Breast epithelium (tissue), 4 donors: ENCODE data around the gene UBAC2. TPM values are rescaled to one million over a fixed set of nuclear protein-coding genes. Genes with fewer than 3 reads are reported as not detected.

Experiments used
- DNase-seq, 2 donors: peaks; one replicate each; pipeline ENCODE4 v3.0.0-alpha.2; 2019; ENCODE audit warnings: low spot score in 2 of 2
- H3K27ac ChIP-seq, 2 donors: fragments of 200-600 bp; sonication (generic) in 1 of 2; one replicate each; pipeline ENCODE4 v1.5.1; 2016 to 2019; ENCODE audit warnings: mild to moderate bottlenecking in 1 of 2
- H3K27me3 ChIP-seq, 2 donors: fragments of 200-600 bp; sonication (generic) in 1 of 2; one replicate each; pipeline versions ENCODE4 v1.5.1 to v1.6.0; 2017 to 2019; ENCODE audit warnings: control low read depth in 1 of 2, mild to moderate bottlenecking in 1 of 2
- H3K36me3 ChIP-seq: fragments of 200-600 bp; one replicate; pipeline ENCODE4 v1.5.1; 2019
- H3K4me1 ChIP-seq, 2 donors: fragments of 200-600 bp; sonication (generic); one replicate each; pipeline ENCODE4 v1.5.1; 2016 to 2019; ENCODE audit warnings: control low read depth in 1 of 2
- H3K4me3 ChIP-seq, 3 donors: fragments of 200-600 bp; sonication (generic); 1 replicate in 2 of 3; 2 replicates in 1 of 3; pipeline ENCODE4 v1.5.1; 2016 to 2019; ENCODE audit warnings: mild to moderate bottlenecking in 3 of 3, moderate library complexity in 2 of 3
- H3K9me3 ChIP-seq, 2 donors: fragments of 200-600 bp; sonication (generic) in 1 of 2; one replicate each; pipeline ENCODE4 v1.5.1; 2016 to 2019; ENCODE audit warnings: control low read depth in 1 of 2
- POLR2A ChIP-seq: fragments of 450-650 bp; IDR thresholded peaks from one replicate; pipeline ENCODE4 v1.6.1; 2016; ENCODE audit warnings: antibody characterized with exemption, mild to moderate bottlenecking, moderate library complexity
- POLR2AphosphoS5 ChIP-seq, 3 donors: sonication (generic); formaldehyde crosslinking; IDR thresholded peaks; one replicate each; pipeline ENCODE4 v1.6.1; 2017; ENCODE audit warnings: antibody characterized with exemption in 3 of 3
- intact Hi-C: fragments of 100-400 bp; cut with DNase I; formaldehyde crosslinking; loops from one replicate; pipeline ENCODE4 v1.15.1; 2023; ENCODE audit warnings: low total_unique reads
- total RNA-seq, 3 donors: library from RNA; depleted of rRNA; stranded (reverse); fragments of >200 nt; gene quantifications; one replicate each; pipeline ENCODE4 v1.1.0, GENCODE V29; 2016
- TF ChIP-seq, protein P1 (sequence below), 3 donors: fragments of 450-650 bp; IDR thresholded peaks; one replicate each; pipeline ENCODE4 v1.5.1; 2016 to 2017; ENCODE audit warnings: antibody characterized with exemption in 3 of 3, mild to moderate bottlenecking in 3 of 3, moderate library complexity in 3 of 3

Gene UBAC2
- total RNA-seq, 3 donors from 2014 or later, result 64.6 to 72.8 (median 65.1) TPM

DNA sequence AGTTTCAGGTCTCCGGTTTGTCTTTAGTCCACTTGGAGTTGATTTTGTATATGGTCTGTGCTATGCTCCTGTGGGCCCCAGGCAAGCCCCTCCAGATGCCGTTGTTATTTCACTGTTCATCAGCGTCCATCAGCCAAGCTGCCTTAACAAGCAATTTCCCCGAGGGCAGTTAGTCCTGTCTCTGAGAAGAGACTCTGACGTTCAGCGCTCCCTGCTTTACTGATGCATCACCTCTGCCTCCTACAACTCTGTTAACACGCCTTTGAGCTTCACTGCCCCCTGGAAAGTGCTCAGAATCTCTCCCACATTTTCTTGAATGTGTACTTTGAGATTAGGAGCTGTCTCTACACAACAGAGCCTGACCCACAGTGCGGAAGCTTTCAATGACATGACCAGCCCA is 41.8 kb upstream of the UBAC2 start:
- DNase-seq, result no peak
- Histone ChIP-seq H3K36me3 (no peaks in the 10 kb centered on the region), H3K4me3 (no peak overlapping the region), H3K4me1 (no peaks in the 10 kb centered on the region), H3K27ac (no peak overlapping the region), H3K27me3 (no peaks in the 10 kb centered on the region), H3K9me3 (no peaks in the 10 kb centered on the region)
- intact Hi-C loops, result no loop called here
- no peak for TF ChIP-seq POLR2AphosphoS5 (IDR thresholded peaks at IDR 0.05)
- TF ChIP-seq, protein P1, sequence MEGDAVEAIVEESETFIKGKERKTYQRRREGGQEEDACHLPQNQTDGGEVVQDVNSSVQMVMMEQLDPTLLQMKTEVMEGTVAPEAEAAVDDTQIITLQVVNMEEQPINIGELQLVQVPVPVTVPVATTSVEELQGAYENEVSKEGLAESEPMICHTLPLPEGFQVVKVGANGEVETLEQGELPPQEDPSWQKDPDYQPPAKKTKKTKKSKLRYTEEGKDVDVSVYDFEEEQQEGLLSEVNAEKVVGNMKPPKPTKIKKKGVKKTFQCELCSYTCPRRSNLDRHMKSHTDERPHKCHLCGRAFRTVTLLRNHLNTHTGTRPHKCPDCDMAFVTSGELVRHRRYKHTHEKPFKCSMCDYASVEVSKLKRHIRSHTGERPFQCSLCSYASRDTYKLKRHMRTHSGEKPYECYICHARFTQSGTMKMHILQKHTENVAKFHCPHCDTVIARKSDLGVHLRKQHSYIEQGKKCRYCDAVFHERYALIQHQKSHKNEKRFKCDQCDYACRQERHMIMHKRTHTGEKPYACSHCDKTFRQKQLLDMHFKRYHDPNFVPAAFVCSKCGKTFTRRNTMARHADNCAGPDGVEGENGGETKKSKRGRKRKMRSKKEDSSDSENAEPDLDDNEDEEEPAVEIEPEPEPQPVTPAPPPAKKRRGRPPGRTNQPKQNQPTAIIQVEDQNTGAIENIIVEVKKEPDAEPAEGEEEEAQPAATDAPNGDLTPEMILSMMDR (IDR thresholded peaks at IDR 0.05), result no peak
- TF ChIP-seq POLR2A, result no peak

DNA sequence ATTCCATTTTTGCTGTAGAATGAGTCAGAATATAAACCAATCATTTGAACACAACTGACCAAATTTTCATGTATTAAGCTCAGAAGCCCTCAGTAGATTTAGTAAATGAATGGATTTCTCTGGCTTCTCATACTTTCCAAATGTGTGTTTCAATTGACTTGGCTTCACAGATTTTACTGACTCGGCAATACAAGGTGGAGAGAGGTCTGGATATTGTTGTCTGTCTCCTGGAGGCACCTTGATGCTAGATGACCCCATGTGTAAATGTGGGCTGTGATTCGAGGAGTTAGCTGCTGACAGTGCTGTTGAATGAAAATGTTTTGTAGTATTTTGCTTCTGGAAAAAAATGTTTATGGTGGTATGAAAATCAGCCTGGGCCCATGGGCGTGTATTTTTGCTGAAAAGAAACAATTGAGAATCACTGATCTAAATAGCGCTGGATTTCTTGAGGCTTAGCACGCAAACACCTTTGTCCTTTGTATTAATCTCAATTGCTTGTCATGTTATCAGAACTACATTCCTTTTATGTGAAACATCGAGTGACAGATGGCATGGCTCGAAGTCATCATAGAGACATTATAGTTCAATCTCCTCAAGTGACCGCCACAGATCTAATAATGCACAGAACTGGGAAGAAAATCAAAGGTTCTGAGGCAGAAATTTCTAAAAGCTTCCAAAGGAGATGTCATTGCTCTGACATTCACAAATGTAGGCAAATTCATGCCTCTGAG is 41.2 kb upstream of the UBAC2 start:
- no peak for DNase-seq
- Histone ChIP-seq H3K9me3 (no peaks in the 10 kb centered on the region), H3K4me1 (no peaks in the 10 kb centered on the region), H3K36me3 (no peaks in the 10 kb centered on the region), H3K4me3 (no peak overlapping the region), H3K27ac (no peak overlapping the region), H3K27me3 (no peaks in the 10 kb centered on the region)
- TF ChIP-seq POLR2A, result no peak
- TF ChIP-seq, protein P1 (IDR thresholded peaks at IDR 0.05), result no peak
- TF ChIP-seq POLR2AphosphoS5 (IDR thresholded peaks at IDR 0.05), result no peak
- intact Hi-C loops, result no loop called here

DNA sequence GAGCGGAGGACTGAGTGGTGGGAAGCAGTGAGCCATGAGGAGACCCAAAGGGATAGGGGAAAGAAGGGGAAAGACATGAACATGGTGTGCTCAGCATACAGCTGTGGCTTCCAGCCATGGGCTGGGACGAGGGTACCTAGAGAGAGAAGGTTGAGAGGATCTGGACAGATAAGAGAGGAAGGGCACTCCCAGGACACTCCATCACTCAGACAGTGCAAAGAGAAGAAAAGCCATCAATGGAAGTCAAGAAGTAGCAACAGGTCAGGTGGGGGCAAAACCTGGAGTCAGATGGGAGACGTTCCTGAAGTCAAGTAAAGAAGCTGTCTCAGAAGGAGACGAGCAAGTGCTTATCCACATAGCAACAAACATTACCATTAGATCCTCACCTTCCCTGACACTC is 40.2 kb upstream of the UBAC2 start:
- intact Hi-C loops, result no loop called here
- Histone ChIP-seq H3K36me3 (no peaks in the 10 kb centered on the region), H3K27ac (no peak overlapping the region), H3K27me3 (no peaks in the 10 kb centered on the region), H3K4me1 (no peaks in the 10 kb centered on the region), H3K4me3 (no peak overlapping the region), H3K9me3 (no peaks in the 10 kb centered on the region)
- TF ChIP-seq POLR2A (no peak), POLR2AphosphoS5 (IDR thresholded peaks at IDR 0.05) (no peak)
- TF ChIP-seq, protein P1 (IDR thresholded peaks at IDR 0.05), result no peak
- no peak for DNase-seq

DNA sequence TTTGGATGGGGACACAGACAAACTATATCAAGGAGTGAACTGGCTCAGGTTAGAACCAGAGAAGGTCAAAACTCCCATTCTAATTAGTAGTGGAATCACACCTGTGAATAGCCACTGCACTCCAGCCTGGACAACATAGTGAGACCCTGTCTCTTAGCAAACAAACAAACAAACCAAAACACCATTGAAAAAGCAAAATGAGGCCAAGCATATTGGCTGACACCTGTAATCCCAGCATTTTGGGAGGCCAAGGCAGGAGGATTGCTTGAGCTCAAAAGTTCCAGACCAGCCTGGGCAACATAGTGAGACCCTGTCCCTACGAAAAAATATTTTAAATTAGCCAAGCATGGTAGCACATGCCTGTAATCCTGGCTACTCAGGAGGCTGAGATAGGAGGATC is 39.1 kb upstream of the UBAC2 start:
- no peak overlapping the region for H3K27ac ChIP-seq
- TF ChIP-seq POLR2A (no peak), POLR2AphosphoS5 (IDR thresholded peaks at IDR 0.05) (no peak)
- TF ChIP-seq, protein P1 (IDR thresholded peaks at IDR 0.05), result no peak
- no peak overlapping the region for H3K4me3 ChIP-seq
- no peaks in the 10 kb centered on the region for H3K36me3 ChIP-seq
- intact Hi-C loops, result no loop called here
- DNase-seq, result no peak
- no peaks in the 10 kb centered on the region for H3K9me3 ChIP-seq
- no peaks in the 10 kb centered on the region for H3K27me3 ChIP-seq
- no peaks in the 10 kb centered on the region for H3K4me1 ChIP-seq

DNA sequence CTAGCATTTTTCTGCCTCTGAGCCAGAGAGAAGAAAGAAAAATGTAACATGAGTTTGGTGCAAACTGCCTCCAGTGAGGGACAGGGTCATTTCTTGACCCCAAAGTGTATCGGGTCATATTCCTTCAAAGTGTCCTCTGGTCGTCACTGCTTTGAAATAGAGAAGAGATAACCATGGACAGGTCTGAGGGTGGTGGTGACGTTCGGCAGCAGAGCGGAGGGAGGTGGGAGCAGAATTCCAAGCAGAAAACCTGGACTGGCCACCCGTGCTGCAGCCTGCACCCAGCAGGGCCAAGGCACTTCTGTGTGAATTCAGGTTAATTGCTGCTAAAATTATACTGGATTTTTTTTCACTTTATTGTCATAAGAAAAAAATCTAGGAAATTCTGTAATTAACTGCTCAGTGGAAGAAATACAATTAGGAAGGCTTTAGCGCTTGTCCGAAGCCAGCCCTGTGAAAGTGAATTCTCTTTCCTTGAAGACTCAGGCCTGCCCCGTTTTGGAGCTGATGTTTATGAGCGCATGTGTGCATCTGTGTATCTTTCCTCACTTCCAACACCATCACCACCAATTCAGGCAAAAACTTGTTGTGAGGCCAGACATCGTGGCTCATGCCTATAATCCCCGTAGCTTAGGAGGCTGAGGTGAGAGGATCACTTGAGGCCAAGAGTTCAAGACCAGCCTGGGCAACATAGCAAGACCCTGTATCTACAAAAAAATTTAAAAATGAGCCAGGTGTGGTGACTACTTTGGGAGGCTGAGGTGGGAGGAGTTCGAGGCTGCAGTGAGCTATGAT is 37.9 kb upstream of the UBAC2 start:
- TF ChIP-seq POLR2AphosphoS5 (IDR thresholded peaks at IDR 0.05), result no peak
- no peak for DNase-seq
- intact Hi-C loops, result no loop called here
- Histone ChIP-seq H3K9me3 (no peaks in the 10 kb centered on the region), H3K27ac (no peak overlapping the region), H3K4me1 (no peaks in the 10 kb centered on the region), H3K27me3 (no peaks in the 10 kb centered on the region), H3K4me3 (no peak overlapping the region), H3K36me3 (no peaks in the 10 kb centered on the region)
